Ishikawa (cell line): ENCODE data around the gene NGFR.

Experiments used
- CEBPB ChIP-seq: IDR thresholded peaks from 2 replicates; pipeline ENCODE4 v1.6.1; 2012
- CREB1 ChIP-seq: IDR thresholded peaks from 2 replicates; pipeline ENCODE4 v1.6.1; 2012; ENCODE audit warnings: low read depth
- EGR1 ChIP-seq: IDR thresholded peaks from 2 replicates; pipeline ENCODE4 v1.6.1; 2012
- EP300 ChIP-seq: IDR thresholded peaks from 2 replicates; pipeline ENCODE4 v1.6.1; 2012; ENCODE audit warnings: borderline replicate concordance
- FOXM1 ChIP-seq: IDR thresholded peaks from 2 replicates; pipeline ENCODE4 v1.6.1; 2012; ENCODE audit warnings: low read depth, borderline replicate concordance
- REST ChIP-seq: IDR thresholded peaks from 2 replicates; pipeline ENCODE4 v1.6.1; 2012; ENCODE audit warnings: low read depth, mild to moderate bottlenecking
- TAF1 ChIP-seq: IDR thresholded peaks from 2 replicates; pipeline ENCODE4 v1.6.1; 2012; ENCODE audit warnings: low read depth, mild to moderate bottlenecking
- YY1 ChIP-seq: IDR thresholded peaks from 2 replicates; pipeline ENCODE4 v1.6.1; 2012; ENCODE audit warnings: low read depth
- ZBTB7A ChIP-seq: IDR thresholded peaks from 2 replicates; pipeline ENCODE4 v1.6.1; 2012; ENCODE audit warnings: low read depth

- no peak for TF ChIP-seq REST
- no peak for TF ChIP-seq EP300
- no peak for TF ChIP-seq YY1
- TF ChIP-seq FOXM1: no peak
- TF ChIP-seq CREB1: no peak
- TF ChIP-seq CEBPB: no peak
- TF ChIP-seq TAF1: no peak
- no peak for TF ChIP-seq ZBTB7A
- no peak for TF ChIP-seq EGR1
Measured at GRCh38 chr17:49549311-49549605, 54.2 kb downstream of the NGFR start.
